Hepatocyte (in vitro differentiated cells): Measurements from ENCODE around the gene VWA8. TPM values are rescaled to one million over a fixed set of nuclear protein-coding genes. Genes with fewer than 3 reads are reported as not detected.

ENCODE experiments used
- DNase-seq: peaks from one replicate; pipeline ENCODE4 v3.0.0-alpha.2; 2016; ENCODE audit warnings: low spot score
- H2AFZ ChIP-seq: fragments of 200-600 bp; sonication (generic); 2 replicates; pipeline ENCODE4 v1.6.0; 2016; ENCODE audit warnings: antibody characterized with exemption, mild to moderate bottlenecking
- H3K27ac ChIP-seq: fragments of 200-600 bp; sonication (generic); 2 replicates; pipeline ENCODE4 v1.5.1; 2016; ENCODE audit warnings: mild to moderate bottlenecking
- H3K27me3 ChIP-seq: fragments of 200-600 bp; sonication (generic); 2 replicates; pipeline ENCODE4 v1.6.1; 2016
- H3K36me3 ChIP-seq: fragments of 200-600 bp; sonication (generic); replicated peaks from 2 replicates; pipeline ENCODE4 v1.5.1; 2016; ENCODE audit warnings: low read depth; ENCODE audit not compliant: insufficient read depth
- H3K4me1 ChIP-seq: fragments of 200-600 bp; sonication (generic); 2 replicates; pipeline ENCODE4 v1.5.1; 2016; ENCODE audit warnings: mild to moderate bottlenecking, moderate library complexity; ENCODE audit not compliant: insufficient read depth
- H3K4me2 ChIP-seq: fragments of 200-600 bp; sonication (generic); 2 replicates; pipeline ENCODE4 v1.6.0; 2016
- H3K4me3 ChIP-seq: fragments of 200-600 bp; sonication (generic); 2 replicates; pipeline ENCODE4 v1.5.1; 2016; ENCODE audit warnings: mild to moderate bottlenecking
- H3K79me2 ChIP-seq: fragments of 200-600 bp; sonication (generic); 2 replicates; pipeline ENCODE4 v1.6.0; 2017; ENCODE audit warnings: mild to moderate bottlenecking
- H3K9me2 ChIP-seq: fragments of 200-600 bp; sonication (generic); replicated peaks from 2 replicates; pipeline ENCODE4 v1.6.0; 2017; ENCODE audit warnings: mild to moderate bottlenecking; ENCODE audit not compliant: insufficient read depth
- H3K9me3 ChIP-seq: fragments of 200-600 bp; sonication (generic); 2 replicates; pipeline ENCODE4 v1.5.1; 2016; ENCODE audit warnings: low read depth, mild to moderate bottlenecking
- H4K20me1 ChIP-seq: fragments of 200-600 bp; sonication (generic); 2 replicates; pipeline ENCODE4 v1.6.0; 2016; ENCODE audit warnings: mild to moderate bottlenecking; ENCODE audit not compliant: insufficient read depth, poor library complexity, severe bottlenecking
- CTCF ChIP-seq: fragments of 200-600 bp; sonication (generic); IDR thresholded peaks from 2 replicates; pipeline ENCODE4 v1.5.1; 2016; ENCODE audit warnings: antibody characterized with exemption, mild to moderate bottlenecking; ENCODE audit not compliant: poor library complexity
- EZH2 ChIP-seq: fragments of 200-600 bp; sonication (generic); IDR thresholded peaks from 2 replicates; pipeline ENCODE4 v1.6.1; 2016; ENCODE audit warnings: antibody characterized with exemption, mild to moderate bottlenecking, borderline replicate concordance
- EZH2phosphoT487 ChIP-seq: fragments of 200-600 bp; sonication (generic); IDR thresholded peaks from one replicate; pipeline ENCODE4 v1.6.1; 2018; ENCODE audit warnings: antibody characterized with exemption, mild to moderate bottlenecking, low read depth, moderate library complexity; ENCODE audit not compliant: unreplicated experiment, severe bottlenecking
- WGBS: methylation state at CpG from one replicate; pipeline ENCODE4 v1.1.6; 2016; ENCODE audit warnings: low lambda C conversion rate; ENCODE audit errors: missing lambda C conversion rate; 5-methylcytosine and 5-hydroxymethylcytosine counted together
- polyA plus RNA-seq: library from polyadenylated mRNA; unstranded; fragments of >200 nt; fragmentation: Nextera tagmentation; extraction: Ambion mirVana; gene quantifications from 2 replicates; pipeline ENCODE4 v1.2.1, GENCODE V29; 2016
- total RNA-seq: library from RNA; depleted of rRNA; stranded (reverse); fragments of >200 nt; gene quantifications from 2 replicates; pipeline ENCODE4 v1.2.3, GENCODE V29; 2014

Gene VWA8
- total and polyA plus RNA-seq, 2 experiments from 2014 or later, result 4.9 to 19.5 TPM

DNA sequence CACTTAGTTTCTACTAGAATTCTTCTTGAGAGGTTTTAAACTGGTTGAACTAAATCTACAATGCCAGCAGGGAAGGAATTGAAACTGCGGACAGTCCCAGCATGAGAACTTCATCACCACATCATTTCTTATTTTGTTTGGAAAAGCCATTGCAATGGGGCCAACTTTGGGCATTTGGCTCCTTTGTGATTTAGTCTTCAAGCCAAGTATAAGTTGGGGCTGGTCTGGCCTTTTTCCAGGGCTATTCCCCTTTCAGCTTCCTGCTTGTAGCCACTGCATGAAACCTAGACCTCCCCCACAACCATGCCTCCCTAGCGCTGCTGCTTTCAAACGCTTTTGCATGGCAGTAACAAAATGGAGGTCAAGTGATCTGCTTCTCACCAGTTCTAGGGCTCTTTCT lies 361.3 kb downstream of the VWA8 start:
- TF ChIP-seq EZH2 (no peak), CTCF (no peak), EZH2phosphoT487 (no peak)

GRCh38 chr13:41597348-41598041 lies 363.4 kb downstream of the VWA8 start:
- WGBS, result 99% methylated on average over 2 of the region's 2 CpGs
- TF ChIP-seq EZH2 (no peak), CTCF (no peak), EZH2phosphoT487 (no peak)
- no peaks in the 10 kb centered on the region for H3K36me3 ChIP-seq
- no peaks in the 10 kb centered on the region for H3K79me2 ChIP-seq
- no peaks in the 10 kb centered on the region for H4K20me1 ChIP-seq
- H3K9me2 ChIP-seq, result no peaks in the 10 kb centered on the region
- no peak overlapping the region for H3K27ac ChIP-seq
- no peak overlapping the region for H2AFZ ChIP-seq
- peaks cover 13% of the 10 kb centered on the region for H3K4me1 ChIP-seq
- no peaks in the 10 kb centered on the region for H3K27me3 ChIP-seq
- H3K9me3 ChIP-seq, result no peaks in the 10 kb centered on the region
- no peak overlapping the region for H3K4me3 ChIP-seq
- no peak overlapping the region for H3K4me2 ChIP-seq
- no peak for DNase-seq

More for the DNA sequence above, 361.3 kb downstream of the VWA8 start:
- no peak overlapping the region for H3K4me2 ChIP-seq
- no peaks in the 10 kb centered on the region for H3K9me3 ChIP-seq
- no peak overlapping the region for H3K27ac ChIP-seq
- H2AFZ ChIP-seq, result no peak overlapping the region
- no peaks in the 10 kb centered on the region for H3K27me3 ChIP-seq
- H4K20me1 ChIP-seq, result no peaks in the 10 kb centered on the region
- WGBS, result 95% methylated on average over 3 of the region's 3 CpGs
- no peaks in the 10 kb centered on the region for H3K9me2 ChIP-seq
- no peaks in the 10 kb centered on the region for H3K79me2 ChIP-seq
- DNase-seq, result no peak
- no peaks in the 10 kb centered on the region for H3K36me3 ChIP-seq
- no peak overlapping the region for H3K4me3 ChIP-seq
- peaks cover 13% of the 10 kb centered on the region for H3K4me1 ChIP-seq

- TF ChIP-seq EZH2 (no peak), CTCF (peak; percentile 34)
- DNase-seq, result no peak
- Histone ChIP-seq H3K9me3 (no peaks in the 10 kb centered on the region), H3K9me2 (no peaks in the 10 kb centered on the region), H3K27ac (no peak overlapping the region), H3K36me3 (no peaks in the 10 kb centered on the region), H3K4me3 (no peak overlapping the region), H3K4me2 (no peak overlapping the region), H3K27me3 (no peaks in the 10 kb centered on the region), H3K4me1 (peaks cover 13% of the 10 kb centered on the region), H3K79me2 (no peaks in the 10 kb centered on the region), H2AFZ (no peak overlapping the region), H4K20me1 (no peaks in the 10 kb centered on the region)
Measured at GRCh38 chr13:41596190-41596589, 364.7 kb downstream of the VWA8 start.
